Stomach (tissue), 9 donors: ENCODE data around the gene ZNF586. TPM values are rescaled to one million over a fixed set of nuclear protein-coding genes. Genes with fewer than 3 reads are reported as not detected.
"Not testable (repeated sequence)": the region's sequence is repeated elsewhere in the genome, so short reads cannot be mapped to it uniquely, and the experiment has no call there.

Source experiments
- DNase-seq, 2 donors: peaks; one replicate each; pipeline versions ENCODE4 v3.0.0 to v3.0.0-alpha.2; 2013 to 2019
- H3K27ac ChIP-seq, 5 donors: fragments of 200-600 bp in 4 of 5; sonication (generic) in 4 of 5; one replicate each; pipeline ENCODE4 v1.5.1; 2013 to 2019; ENCODE audit warnings: mild to moderate bottlenecking in 1 of 5, moderate library complexity in 1 of 5
- H3K27me3 ChIP-seq, 3 donors: fragments of 200-600 bp; sonication (generic); one replicate each; pipeline ENCODE4 v1.5.1; 2017 to 2019; ENCODE audit warnings: mixed run types in 1 of 3
- H3K36me3 ChIP-seq, 4 donors: fragments of 200-600 bp; sonication (generic); 1 replicate in 3 of 4; 2 replicates in 1 of 4; pipeline ENCODE4 v1.5.1; 2016 to 2019
- H3K4me1 ChIP-seq, 4 donors: fragments of 200-600 bp; sonication (generic); one replicate each; pipeline ENCODE4 v1.5.1; 2016 to 2019
- H3K4me3 ChIP-seq, 4 donors: fragments of 200-600 bp; sonication (generic) in 3 of 4; one replicate each; pipeline ENCODE4 v1.5.1; 2016 to 2019; ENCODE audit warnings: mild to moderate bottlenecking in 1 of 4
- H3K9me3 ChIP-seq, 4 donors: fragments of 200-600 bp; sonication (generic); one replicate each; pipeline ENCODE4 v1.5.1; 2016 to 2019
- CTCF ChIP-seq, 7 experiments: fragments of 450-650 bp in 4 of 7; fragments of 200-600 bp in 3 of 7; sonication (generic) in 3 of 7; IDR thresholded peaks; one replicate each; pipeline ENCODE4 v1.5.1; 2016 to 2019; ENCODE audit warnings: antibody characterized with exemption in 7 of 7, control low read depth in 2 of 7, mild to moderate bottlenecking in 1 of 7
- POLR2A ChIP-seq, 4 donors: fragments of 450-650 bp; IDR thresholded peaks; one replicate each; pipeline ENCODE4 v1.6.1; 2016; ENCODE audit warnings: antibody characterized with exemption in 4 of 4, control low read depth in 2 of 4, mild to moderate bottlenecking in 1 of 4, moderate library complexity in 1 of 4
- POLR2AphosphoS5 ChIP-seq, 3 donors: sonication (generic); formaldehyde crosslinking; IDR thresholded peaks; one replicate each; pipeline ENCODE4 v1.6.1; 2016; ENCODE audit warnings: antibody characterized with exemption in 3 of 3
- WGBS, 5 donors: extraction: QIAGEN DNeasy Blood & Tissue Kit in 3 of 5; methylation state at CpG; one replicate each; pipeline versions ENCODE4 v1.1.5 to v1.1.7; 2013 to 2018; 5-methylcytosine and 5-hydroxymethylcytosine counted together
- intact Hi-C: fragments of 100-400 bp; cut with DNase I; formaldehyde crosslinking; loops from one replicate; pipeline ENCODE4 v1.15.1; 2023; ENCODE audit warnings: low total_unique reads
- polyA plus RNA-seq, 3 donors: library from polyadenylated mRNA; stranded (reverse); fragments of 200-250 nt; gene quantifications; one replicate each; pipeline ENCODE4 v1.2.3, GENCODE V29; 2013
- total RNA-seq, 5 donors: library from RNA; depleted of rRNA; stranded (reverse); fragments of >200 nt; gene quantifications; one replicate each; pipeline versions ENCODE4 v1.1.0 to v1.2.3, GENCODE V29; 2014 to 2016
- donor health status: healthy with polysubstance abuse.
- donor health status: Bipolar disorder and iron deficiency.
- donor health status: healthy.

ZNF586 gene
- total and polyA plus RNA-seq, 8 donors, result 5.5 to 46.4 (median 7.5) TPM; not detected in 1

GRCh38 chr19:57819475-57820148, 50.1 kb downstream of the ZNF586 start:
- intact Hi-C loops, result no loop called here

GRCh38 chr19:57820599-57820998, 51.1 kb downstream of the ZNF586 start:
- H3K4me3 ChIP-seq, result peak overlapping the region; percentile 80 to 97 (median 91)
- intact Hi-C loops, result no loop called here
- H3K27me3 ChIP-seq, result no peaks in the 10 kb centered on the region
- 41 to 60% (median 51%) methylated on average over 6 of the region's 6 CpGs for WGBS, 5 donors
- peak overlapping the region; percentile 54 to 92 (median 90) for H3K27ac ChIP-seq
- no peaks in the 10 kb centered on the region for H3K9me3 ChIP-seq
- no peak for DNase-seq
- H3K4me1 ChIP-seq, result peaks cover 15 to 57% (median 43%) of the 10 kb centered on the region in 4 donors
- TF ChIP-seq POLR2A (IDR thresholded peaks at IDR 0.05) (no peak), CTCF (IDR thresholded peaks at IDR 0.05) (no peak), POLR2AphosphoS5 (IDR thresholded peaks at IDR 0.05) (no peak)
- H3K36me3 ChIP-seq, result peaks cover 0 to 16% (median 2%) of the 10 kb centered on the region in 4 donors

More at GRCh38 chr19:57819475-57820148, 50.1 kb downstream of the ZNF586 start:
- Histone ChIP-seq H3K36me3 (peaks cover 0 to 12% (median 0%) of the 10 kb centered on the region in 4 donors), H3K27ac (peak overlapping the region; percentile 89 to 92 (median 91)), H3K9me3 (no peaks in the 10 kb centered on the region), H3K4me3 (peak overlapping the region; percentile 80 to 97 (median 91)), H3K4me1 (peaks cover 22 to 60% (median 52%) of the 10 kb centered on the region in 4 donors), H3K27me3 (no peaks in the 10 kb centered on the region)
- peak; percentile 92 to 97 for DNase-seq
- WGBS, 5 donors, result 0 to 1% (median 1%) methylated on average over 23 to 44 of the region's 44 CpGs
- TF ChIP-seq POLR2A (IDR thresholded peaks at IDR 0.05), result peak in 1 of 4 donors; percentile 29
- peak; percentile 28 to 94 (median 82) for TF ChIP-seq POLR2AphosphoS5 (IDR thresholded peaks at IDR 0.05)
- no peak for TF ChIP-seq CTCF (IDR thresholded peaks at IDR 0.05)

GRCh38 chr19:57821095-57821494, 51.6 kb downstream of the ZNF586 start:
- H3K27ac ChIP-seq, result peak overlapping the region in 3 of 5 donors; percentile 89 to 92 (median 92)
- intact Hi-C loops, result not testable (repeated sequence)

GRCh38 chr19:57821501-57821900, 52.0 kb downstream of the ZNF586 start:
- Histone ChIP-seq H3K27ac (peak overlapping the region in 1 of 5 donors; percentile 9), H3K4me3 (peak overlapping the region in 1 of 4 donors; percentile 97), H3K4me1 (peaks cover 15 to 53% (median 42%) of the 10 kb centered on the region in 4 donors), H3K36me3 (peaks cover 0 to 22% (median 4%) of the 10 kb centered on the region in 4 donors)
- DNase-seq, H3K27me3 ChIP-seq, intact Hi-C loops, H3K9me3 ChIP-seq: not testable (repeated sequence)
- WGBS, 5 donors, result 64 to 100% (median 98%) methylated on average over 2 to 3 of the region's 3 CpGs

More at GRCh38 chr19:57821095-57821494, 51.6 kb downstream of the ZNF586 start:
- Histone ChIP-seq H3K4me1 (peaks cover 15 to 53% (median 42%) of the 10 kb centered on the region in 4 donors), H3K4me3 (peak overlapping the region; percentile 80 to 97 (median 91)), H3K36me3 (peaks cover 0 to 18% (median 2%) of the 10 kb centered on the region in 4 donors)
- not testable (repeated sequence) for H3K9me3 ChIP-seq, H3K27me3 ChIP-seq, DNase-seq
- 24 to 47% (median 44%) methylated on average over 1 to 3 of the region's 3 CpGs for WGBS, 5 donors

GRCh38 chr19:57823155-57823554, 53.7 kb downstream of the ZNF586 start:
- H3K36me3 ChIP-seq, result peaks cover 0 to 27% (median 10%) of the 10 kb centered on the region in 4 donors
- H3K27ac ChIP-seq, intact Hi-C loops, H3K4me3 ChIP-seq, H3K27me3 ChIP-seq, H3K9me3 ChIP-seq, DNase-seq: not testable (repeated sequence)
- WGBS, 5 donors, result 45 to 61% (median 52%) methylated on average over 2 of the region's 2 CpGs
- H3K4me1 ChIP-seq, result peaks cover 15 to 55% (median 45%) of the 10 kb centered on the region in 4 donors

- intact Hi-C loops, DNase-seq, H3K9me3 ChIP-seq, H3K27me3 ChIP-seq, H3K4me3 ChIP-seq: not testable (repeated sequence)
- Histone ChIP-seq H3K27ac (peak overlapping the region in 1 of 5 donors; percentile 3), H3K36me3 (peaks cover 0 to 27% (median 10%) of the 10 kb centered on the region in 4 donors), H3K4me1 (peaks cover 15 to 57% (median 45%) of the 10 kb centered on the region in 4 donors)
- 41 to 79% (median 53%) methylated on average over 4 of the region's 4 CpGs for WGBS, 5 donors
These were observed 54.1 kb downstream of the ZNF586 start for GRCh38 chr19:57823608-57824007.
